G401.6 (cell line): ENCODE results near the gene APP.

Experiments
- FAIRE-seq: peaks from 2 replicates; lab custom pipeline; 2012; peaks lifted over from hg19 to GRCh38; lab: Jason Lieb, UNC

APP gene

DNA sequence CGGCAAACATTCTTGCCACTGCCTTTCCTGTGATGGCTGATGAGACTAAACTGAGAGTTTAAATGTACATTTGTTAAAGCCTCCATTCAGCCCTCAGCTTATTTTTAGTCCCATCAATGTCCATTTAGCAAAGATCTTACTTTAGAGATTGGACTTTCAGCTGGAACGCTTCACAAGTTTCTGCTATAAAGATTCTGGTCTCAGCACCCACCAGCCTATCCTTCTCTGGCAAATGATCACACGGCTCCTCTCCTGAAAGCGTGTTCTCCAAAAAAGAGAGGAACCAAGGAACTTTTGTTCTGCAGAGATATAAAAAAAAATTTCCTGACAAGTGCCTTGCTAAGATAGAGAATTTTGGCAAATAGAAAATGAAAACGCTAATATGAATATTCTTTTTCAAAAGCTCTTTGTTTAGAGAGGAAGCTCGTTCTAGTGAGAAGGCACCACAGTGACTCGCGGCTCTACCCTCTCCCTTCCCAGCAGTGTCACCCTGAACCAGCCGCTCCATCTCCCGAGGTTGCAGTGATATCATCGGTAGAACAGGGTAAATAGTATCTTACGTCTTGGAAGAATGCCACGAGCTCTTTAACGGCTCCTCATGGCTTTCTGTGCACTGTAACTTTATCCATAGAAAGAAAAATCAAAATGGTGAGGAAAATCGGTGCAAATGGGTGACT, 200.2 kb downstream of the APP start:
- FAIRE-seq: no peak

- no peak for FAIRE-seq
Observed at GRCh38 chr21:25967901-25968438, 202.6 kb downstream of the APP start.

DNA sequence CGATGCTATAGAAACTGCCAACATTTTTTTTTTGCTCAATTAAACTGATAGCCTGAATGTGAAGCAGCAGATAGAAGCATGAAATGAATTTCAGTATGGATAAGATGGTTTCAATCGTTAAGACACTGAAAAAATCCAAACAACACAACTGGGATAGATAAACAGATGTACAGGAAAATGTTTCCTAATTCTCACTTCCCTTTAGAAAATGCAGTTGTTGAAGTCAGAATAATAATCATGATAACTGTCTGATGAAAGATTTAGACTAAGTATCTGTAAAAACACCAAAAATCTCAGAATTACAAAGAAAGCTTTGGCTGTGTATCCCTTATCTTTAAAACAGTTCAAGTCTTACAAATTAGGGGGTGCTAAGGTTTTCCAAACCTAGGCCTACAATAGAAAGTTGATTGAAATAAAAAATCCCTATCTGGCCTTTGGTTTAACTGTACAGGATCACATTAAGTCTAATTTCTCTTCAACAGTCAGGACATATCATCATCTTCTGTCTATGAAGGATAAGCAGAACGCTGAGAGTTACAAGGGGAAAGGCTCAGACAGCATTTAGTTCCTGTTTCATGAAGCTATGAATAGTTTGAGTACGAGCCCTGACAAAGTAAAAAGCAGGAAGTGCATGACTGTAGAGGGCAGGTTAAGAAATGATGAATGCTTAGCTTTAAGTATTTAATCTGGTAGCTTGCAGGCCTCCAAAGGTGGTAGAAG, 203.2 kb downstream of the APP start:
- FAIRE-seq: no peak

- no peak for FAIRE-seq
Observed at GRCh38 chr21:25965951-25966707, 204.4 kb downstream of the APP start.

GRCh38 chr21:25964926-25965325, 205.6 kb downstream of the APP start:
- no peak for FAIRE-seq

DNA sequence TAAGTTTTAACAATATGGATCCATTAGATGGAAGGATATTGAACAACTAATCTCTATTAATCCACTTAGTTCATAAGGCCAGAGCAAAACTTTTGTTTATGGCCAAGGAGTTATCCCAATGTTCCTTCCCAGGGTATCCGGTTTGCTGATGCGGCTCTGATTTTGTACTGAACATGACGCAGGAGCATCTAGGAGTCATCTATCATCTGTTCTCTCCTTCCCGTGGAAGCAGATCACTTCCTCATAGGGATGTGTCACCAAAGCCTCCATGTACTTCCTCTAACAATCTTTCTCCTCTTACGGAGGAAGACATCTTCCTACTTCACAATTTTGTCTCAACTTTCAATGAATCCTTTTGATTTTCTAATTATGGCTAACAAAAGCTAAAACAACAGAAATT, 206.6 kb downstream of the APP start:
- FAIRE-seq: no peak

- FAIRE-seq: no peak
Observed at GRCh38 chr21:25963181-25963580, 207.4 kb downstream of the APP start.

- FAIRE-seq: no peak
Observed at GRCh38 chr21:25961042-25961441, 209.5 kb downstream of the APP start.

DNA sequence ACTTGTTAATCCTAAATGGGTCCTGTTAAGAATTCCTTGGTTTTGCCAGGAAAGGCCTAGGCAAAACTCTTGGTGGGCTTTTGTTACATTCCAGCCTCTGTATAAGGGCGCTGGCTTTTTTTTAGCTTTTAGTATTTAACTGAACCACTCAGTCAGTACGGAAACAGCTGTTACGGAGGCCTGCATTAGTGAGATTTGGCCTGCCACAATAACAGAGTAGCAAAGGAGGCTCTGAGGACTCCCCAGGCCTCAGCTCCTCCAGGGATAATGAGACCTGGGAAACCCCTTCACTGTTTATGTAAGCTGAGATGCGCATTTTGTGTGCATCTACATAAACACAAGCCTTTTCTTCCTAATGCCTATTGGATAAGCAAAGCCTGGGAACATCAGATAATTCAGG, 210.2 kb downstream of the APP start:
- no peak for FAIRE-seq

- FAIRE-seq: no peak
Observed at GRCh38 chr21:25959799-25960198, 210.8 kb downstream of the APP start.

DNA sequence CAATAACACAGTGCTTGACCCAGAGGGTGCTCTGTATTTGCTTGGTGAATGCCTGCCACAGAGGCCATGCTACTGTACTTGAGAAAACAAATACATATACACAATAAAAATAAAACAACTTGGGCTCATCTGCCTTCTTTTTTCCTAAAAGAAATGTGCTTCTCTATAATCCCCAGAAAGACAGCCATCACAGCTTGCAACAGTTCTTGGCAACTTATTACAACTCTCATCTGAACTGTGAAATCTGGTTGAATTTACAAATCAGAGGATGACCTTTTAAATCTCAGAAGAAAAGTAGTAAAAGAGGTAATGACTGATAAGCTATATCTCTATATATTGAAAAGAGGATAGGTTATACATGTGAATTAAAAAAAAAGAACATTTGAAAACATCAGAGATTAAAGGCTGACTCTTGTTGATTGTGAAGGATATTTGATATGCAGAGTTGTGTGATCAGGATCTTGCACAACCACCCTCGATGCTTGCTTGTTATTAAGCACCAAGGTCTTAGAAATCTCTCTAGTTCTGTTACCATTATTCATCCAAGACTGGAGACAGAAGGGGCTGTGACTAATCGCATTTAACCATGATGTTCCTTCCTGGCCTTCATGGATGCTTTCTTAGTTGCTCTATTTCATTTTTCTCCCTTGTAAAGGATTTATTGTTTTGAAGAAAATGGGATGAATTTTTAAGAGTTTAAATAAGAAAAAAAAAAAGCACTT, 213.4 kb downstream of the APP start:
- FAIRE-seq: no peak

DNA sequence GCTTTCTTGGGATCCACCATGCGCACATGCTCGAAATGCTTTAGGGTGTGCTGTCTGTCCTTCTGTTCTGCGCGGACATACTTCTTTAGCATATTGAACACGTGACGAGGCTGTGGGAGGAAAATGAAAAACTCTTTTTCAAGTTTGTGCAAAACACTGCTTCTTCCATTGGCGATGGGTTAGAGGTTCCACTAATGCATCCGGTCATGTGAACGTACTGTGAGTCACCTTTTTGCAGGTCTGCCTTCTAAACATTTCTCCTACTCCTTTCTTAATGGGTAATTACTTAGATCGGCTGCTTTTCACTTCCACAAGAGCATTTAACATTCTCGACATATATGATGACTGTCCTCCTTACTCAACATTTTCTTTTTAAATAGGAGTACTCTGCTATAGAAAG, 214.9 kb downstream of the APP start:
- FAIRE-seq: no peak

DNA sequence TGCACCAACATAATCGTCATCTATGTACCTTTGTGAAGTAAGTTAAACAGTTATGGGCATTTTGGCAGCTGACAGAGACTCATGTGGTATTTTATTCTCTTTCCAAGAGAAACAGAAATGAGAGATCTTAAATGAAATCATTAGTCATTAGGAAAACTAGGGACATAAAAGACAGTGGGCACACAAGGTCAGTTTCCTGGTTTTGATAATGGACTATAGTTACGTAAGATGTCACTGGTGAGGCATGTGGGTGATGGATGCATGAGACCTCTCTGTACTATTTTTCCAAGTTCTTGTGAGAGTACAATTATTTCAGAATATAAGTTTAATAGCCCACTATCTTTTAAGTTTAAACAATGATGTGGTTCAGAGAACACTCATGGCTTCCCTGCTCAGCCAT, 216.9 kb downstream of the APP start:
- no peak for FAIRE-seq

DNA sequence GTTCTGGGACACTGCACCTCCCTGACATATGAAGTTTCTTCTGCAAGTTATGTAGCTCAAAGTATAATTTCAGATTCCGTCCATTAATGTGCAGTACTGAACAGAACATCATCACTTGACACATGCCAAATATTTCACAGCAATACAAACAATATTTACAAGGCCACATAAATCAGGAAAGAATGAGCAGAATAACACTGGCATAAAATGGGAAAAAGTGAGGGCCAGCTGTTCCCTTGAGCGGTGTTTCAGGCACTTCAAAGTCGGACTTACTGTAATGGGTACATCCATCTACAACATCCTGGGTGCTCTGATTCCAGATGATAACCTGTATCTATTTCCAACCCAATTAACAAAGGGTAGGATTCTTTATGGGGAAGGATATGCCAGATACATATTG, 217.4 kb downstream of the APP start:
- no peak for FAIRE-seq

DNA sequence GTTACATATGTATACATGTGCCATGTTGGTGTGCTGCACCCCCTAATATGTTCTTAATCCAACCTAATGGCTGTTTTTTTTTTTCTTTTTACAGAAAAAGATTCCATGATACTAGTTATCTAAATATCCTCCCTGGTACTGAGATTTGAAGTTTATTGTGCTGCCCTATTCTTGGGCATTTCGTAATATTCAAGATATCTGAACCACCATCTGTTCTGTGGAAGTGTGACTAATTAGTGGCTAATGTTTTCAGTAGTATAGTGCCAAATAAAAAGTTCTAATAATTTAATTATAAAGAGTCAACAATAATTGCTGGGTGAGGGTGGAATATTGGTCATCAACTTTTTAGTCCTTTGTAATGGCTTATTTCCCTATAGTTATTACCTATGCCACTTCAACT, 218.3 kb downstream of the APP start:
- FAIRE-seq: no peak

DNA sequence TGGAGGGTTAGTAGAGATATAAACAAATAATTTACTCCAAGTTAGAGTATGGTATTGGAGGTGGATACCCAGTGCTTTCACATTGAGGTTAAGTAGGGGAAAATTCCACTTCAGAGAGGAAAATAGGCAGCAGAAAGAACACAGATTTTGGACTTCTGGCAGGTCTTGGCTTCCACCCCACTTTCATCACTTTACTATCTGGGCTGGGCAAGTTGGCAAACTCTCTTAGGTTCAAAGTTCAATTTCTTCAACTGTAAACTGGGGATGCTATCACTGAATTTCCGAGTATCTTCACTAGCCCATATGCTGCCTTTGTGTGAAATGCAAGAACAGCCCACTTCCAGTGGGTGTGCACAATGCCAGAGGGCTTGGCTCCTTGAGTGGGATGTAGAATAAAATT, 220.9 kb downstream of the APP start:
- FAIRE-seq: no peak

DNA sequence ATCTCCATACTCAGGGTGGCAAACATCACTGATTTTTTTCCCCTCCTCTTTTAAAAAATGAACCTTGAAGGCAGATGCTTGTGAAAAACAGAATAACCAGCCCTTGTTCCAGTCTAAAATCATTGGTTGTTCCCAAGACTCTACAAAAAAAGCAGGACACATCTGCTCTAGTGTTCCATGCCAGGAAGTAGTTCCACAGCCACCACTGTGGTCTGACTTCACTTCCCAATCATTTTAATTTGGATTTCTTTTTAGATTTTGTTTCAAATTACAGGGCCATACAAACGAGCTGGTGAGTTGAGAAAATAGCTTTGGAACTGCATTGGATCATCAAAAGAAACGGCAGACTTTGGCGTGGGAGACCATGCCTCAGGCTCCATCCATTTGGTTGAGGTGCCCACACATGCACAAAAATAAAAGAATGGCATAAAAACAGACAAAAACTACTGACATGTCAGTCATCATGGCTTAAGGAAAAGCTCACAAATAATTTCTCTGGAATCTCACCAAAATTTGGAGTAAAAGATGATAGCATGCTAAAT, 225.8 kb downstream of the APP start:
- no peak for FAIRE-seq

- FAIRE-seq: no peak
Observed at GRCh38 chr21:25944082-25944481, 226.5 kb downstream of the APP start.

DNA sequence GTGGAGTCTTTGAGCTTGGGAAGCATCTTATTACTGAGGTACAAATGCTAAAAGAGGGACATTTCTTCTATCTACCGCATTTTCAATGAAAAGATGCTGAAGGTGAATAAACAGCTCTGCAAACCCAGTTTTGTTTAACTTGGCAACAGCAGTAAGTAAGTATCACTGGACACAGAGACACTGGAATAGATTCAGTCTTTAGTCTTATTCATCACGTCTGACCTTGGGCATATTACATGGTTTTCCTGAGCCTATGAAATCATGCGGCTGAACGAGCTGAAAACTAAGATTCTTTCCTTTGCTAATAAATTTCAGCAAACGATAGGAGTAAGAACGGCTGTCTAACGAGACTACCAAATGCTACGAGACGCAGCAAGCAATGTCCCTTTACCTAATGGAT, 228.4 kb downstream of the APP start:
- FAIRE-seq: no peak

GRCh38 chr21:25939396-25939761, 231.2 kb downstream of the APP start:
- FAIRE-seq: no peak

- no peak for FAIRE-seq
Observed at GRCh38 chr21:25938658-25939395, 231.7 kb downstream of the APP start.

DNA sequence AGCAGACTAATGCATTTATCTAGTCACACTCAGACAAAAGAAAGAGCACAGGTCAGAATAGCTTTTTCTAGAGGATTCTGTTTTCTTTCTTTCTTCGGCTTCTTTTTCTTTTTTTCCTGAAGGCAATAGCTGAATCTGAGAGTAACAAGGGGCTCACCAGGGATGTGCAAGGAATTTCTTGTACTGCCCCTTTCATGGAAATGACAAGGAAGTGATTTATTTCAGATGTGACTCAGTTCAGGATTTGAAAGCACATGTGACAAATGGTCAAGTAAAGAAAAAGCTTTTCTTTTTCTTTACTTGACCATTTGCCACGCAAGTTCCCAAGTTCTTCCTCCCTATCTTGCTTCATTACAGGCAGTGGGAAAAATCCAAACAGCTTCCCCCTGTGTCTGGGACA, 233.8 kb downstream of the APP start:
- FAIRE-seq: no peak
